EL (cell line): ENCODE data around the gene GLIS1.

Experiments used
- DNase-seq: peaks from one replicate; pipeline ENCODE4 v3.0.0-alpha.2; 2016

GLIS1 gene

GRCh38 chr1:53633073-53633704, 105.8 kb downstream of the GLIS1 start:
- no peak for DNase-seq

GRCh38 chr1:53631622-53632310, 107.2 kb downstream of the GLIS1 start:
- no peak for DNase-seq

- no peak for DNase-seq
Measured at GRCh38 chr1:53629101-53629691, 109.8 kb downstream of the GLIS1 start.

- no peak for DNase-seq
Measured at GRCh38 chr1:53628286-53628955, 110.5 kb downstream of the GLIS1 start.

GRCh38 chr1:53627666-53628065, 111.3 kb downstream of the GLIS1 start:
- DNase-seq: no peak

- DNase-seq: no peak
Measured at GRCh38 chr1:53627031-53627430, 111.9 kb downstream of the GLIS1 start.

GRCh38 chr1:53626616-53627015, 112.3 kb downstream of the GLIS1 start:
- DNase-seq: no peak

GRCh38 chr1:53625766-53626520, 113.0 kb downstream of the GLIS1 start:
- no peak for DNase-seq

GRCh38 chr1:53625049-53625448, 113.9 kb downstream of the GLIS1 start:
- peak; percentile 31 for DNase-seq

- no peak for DNase-seq
Measured at GRCh38 chr1:53622531-53622930, 116.4 kb downstream of the GLIS1 start.

- DNase-seq: no peak
Measured at GRCh38 chr1:53621144-53621543, 117.8 kb downstream of the GLIS1 start.

- peak; percentile 8 for DNase-seq
Measured at GRCh38 chr1:53620061-53620855, 118.7 kb downstream of the GLIS1 start.

- DNase-seq: no peak
Measured at GRCh38 chr1:53619367-53620060, 119.5 kb downstream of the GLIS1 start.

- DNase-seq: no peak
Measured at GRCh38 chr1:53618500-53619366, 120.2 kb downstream of the GLIS1 start.

- no peak for DNase-seq
Measured at GRCh38 chr1:53617851-53618499, 121.0 kb downstream of the GLIS1 start.

GRCh38 chr1:53617382-53617781, 121.6 kb downstream of the GLIS1 start:
- peak; percentile 56 for DNase-seq

GRCh38 chr1:53616927-53617326, 122.0 kb downstream of the GLIS1 start:
- DNase-seq: peak; percentile 13

- no peak for DNase-seq
Measured at GRCh38 chr1:53616511-53616910, 122.5 kb downstream of the GLIS1 start.

GRCh38 chr1:53615101-53615500, 123.9 kb downstream of the GLIS1 start:
- DNase-seq: no peak
